HG03159 (cell line): ENCODE measurements around the gene CACNG4.

Source experiments
- ATAC-seq: cut with Tn5 transposase; IDR thresholded peaks from one replicate; pipeline ENCODE4 v1.9.1; 2021; ENCODE audit warnings: mild to moderate bottlenecking, moderate library complexity; ENCODE audit not compliant: unreplicated experiment

The CACNG4 gene

DNA sequence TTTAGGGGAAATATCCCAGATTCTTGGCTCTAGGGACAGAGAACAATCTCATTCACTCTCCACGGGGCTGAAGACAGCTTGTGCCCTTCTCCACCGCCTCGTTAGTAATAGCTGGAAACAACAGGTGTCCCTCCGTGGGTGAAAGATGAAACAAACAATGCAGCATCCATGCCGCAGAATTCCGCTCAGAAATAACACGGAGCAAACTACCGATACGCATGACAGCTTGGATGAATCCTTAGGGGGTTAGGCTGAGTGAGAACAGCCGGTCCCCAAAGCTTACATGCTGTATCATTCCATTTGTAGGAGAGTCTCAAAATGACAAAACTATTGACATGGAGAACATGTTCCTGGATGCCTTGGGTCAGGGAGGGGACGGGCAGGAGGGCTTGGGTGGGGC is 50.5 kb downstream of the CACNG4 start:
- ATAC-seq: no peak

DNA sequence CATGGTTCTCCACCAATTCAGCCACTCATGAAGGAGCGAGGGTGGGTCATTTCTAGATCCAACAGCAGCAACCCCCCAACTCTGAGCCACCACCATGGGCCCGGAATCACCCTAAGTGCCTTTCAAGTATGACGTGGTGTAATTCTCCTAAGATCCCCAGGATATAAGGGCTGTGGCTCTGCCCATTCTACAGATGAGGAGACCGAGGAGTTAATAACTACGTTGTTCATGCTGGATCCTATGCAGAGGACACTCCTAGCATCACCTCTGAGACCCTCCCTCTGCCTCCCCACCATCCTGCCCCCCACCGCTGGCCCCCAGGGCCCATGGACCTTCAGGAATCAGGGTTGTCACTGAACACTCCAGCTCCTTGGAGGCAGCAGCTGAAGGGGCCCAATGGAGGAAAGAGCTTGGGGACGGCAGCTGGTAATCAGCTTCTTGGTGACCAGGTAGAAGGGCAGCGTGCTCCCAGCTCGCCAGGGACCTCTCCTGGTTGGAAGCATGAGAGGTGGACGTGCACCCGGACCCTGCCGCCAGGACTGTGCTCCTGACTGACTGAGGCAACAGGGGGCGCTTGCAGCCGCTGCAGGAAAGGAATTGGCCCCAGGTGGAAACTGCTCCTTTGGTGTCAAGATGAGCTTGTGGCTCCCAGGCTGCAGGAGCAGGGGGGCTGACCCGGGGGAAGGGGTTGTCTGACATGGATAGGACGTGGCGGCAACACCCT is 51.7 kb downstream of the CACNG4 start:
- no peak for ATAC-seq

DNA sequence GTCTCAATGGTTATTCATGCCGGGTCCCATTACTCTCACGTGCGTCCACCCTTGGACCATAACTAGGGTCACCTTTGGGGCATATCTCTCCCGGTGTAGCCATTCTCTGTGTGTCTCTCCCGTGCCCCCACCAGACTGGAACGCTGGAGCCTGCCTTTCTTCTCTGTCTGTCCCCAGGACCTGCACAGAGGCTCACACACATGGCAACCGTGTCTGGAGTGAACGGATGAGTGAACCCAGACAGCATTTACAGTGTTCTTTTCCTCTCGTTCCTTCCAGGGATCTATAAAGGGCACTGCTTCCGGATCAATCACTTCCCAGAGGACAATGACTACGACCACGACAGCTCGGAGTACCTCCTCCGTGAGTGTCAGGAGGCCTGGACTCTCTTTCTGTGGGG is 53.4 kb downstream of the CACNG4 start:
- no peak for ATAC-seq

DNA sequence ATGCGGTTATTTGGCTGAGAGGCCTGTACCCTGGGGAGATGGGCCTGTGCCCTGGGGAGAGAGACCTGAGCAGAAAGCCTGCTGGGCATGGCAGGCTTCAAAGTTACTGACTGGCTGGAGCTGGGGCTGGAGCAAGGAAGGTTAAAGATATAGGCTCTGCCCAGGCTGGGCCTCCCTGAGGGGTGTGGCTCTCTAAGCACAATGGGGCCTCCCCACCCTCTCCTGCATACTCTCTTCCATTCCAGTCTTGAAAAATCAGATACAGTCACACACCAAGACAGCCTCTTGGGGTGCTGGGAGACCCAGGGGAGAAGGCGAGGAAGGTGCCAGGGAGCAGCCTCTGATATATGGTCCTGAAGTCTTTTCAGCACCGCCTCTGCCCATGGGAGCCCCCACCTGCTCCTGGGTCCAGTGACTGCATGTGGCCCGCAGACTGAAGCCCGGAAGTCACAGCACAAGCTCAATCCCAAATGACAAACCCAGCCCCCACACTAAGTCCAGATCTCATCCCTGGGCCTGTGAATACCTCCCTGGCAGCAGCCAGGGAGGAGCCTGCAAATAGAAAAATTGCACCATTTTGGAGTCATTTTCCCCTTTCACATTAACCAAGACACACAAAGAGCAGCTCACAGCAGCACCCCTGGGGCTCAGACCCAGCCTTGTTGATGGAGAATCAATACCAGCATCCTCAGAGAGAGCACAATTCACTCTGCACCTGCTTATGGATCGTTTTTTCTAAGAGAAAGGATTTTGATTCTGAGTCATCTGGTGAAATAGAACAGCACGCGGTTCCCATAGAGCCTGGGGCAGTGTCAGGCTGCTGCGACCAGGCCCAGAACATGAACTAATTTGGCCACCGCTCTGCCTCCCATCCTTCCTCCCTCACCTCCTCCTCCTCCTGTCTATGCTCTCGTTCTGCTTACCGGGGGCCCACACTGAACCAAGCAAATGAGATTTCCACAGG is 54.2 kb downstream of the CACNG4 start:
- no peak for ATAC-seq

DNA sequence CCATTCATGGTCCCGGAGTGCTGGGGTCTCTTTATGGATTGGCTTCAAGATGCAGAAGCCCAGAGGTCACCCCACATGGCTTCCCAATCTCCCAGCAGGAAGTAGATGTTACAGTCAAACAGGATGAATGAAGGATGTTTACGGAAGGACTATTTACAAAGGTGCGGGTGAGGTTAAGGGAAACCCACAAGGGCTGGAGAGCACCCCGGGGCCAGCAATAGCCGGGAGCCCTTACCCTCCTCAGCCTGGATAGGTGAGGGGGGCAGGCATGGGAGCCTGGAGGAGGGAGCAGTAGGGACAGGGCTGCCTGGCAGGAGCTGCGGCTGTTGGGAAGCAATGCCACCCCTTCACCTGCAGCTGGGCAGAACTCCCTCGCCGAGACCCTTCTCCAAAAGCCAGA is 55.3 kb downstream of the CACNG4 start:
- no peak for ATAC-seq

DNA sequence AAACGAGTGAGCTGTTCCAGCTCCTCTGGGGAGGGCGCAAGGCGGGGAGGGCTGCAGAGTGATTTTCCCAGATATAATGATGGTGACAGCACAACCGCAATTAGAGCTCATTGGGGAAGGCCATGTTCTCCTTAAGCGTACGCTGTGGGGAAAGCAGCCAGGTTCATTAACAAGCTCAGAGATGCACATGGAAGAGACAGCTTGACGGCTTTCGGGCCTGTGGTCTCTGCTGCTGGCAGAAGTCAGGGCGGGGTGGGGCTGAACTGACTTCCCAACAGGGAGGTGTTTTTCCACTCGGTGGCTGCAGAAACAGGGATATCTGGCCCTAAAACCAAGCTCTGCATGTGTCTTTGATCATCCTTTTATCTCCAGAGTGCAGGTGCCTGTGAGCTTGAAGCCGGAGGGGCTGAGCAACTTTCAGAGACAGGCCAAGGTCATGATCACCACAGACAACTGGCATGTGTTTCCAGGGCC is 55.8 kb downstream of the CACNG4 start:
- ATAC-seq: no peak

DNA sequence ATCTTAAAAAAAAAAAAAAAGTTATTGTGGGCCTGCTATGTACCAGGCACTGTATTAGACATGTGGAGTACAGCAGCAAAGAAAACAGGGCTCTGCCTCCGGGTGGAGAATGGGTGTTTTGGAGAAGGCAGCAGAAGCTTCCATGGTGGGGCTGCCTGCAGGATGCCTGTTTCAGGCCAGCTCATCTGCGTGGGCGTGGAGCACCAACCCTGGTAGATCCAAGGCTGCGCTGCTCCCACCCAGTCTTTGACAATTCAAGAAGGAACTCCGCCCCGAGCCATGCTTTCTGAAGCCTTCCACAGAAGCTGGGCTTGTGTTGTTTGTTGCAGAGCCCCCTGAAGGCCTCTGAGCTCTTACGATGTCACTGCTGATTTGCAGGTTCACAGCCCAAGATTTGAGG is 56.7 kb downstream of the CACNG4 start:
- no peak for ATAC-seq

DNA sequence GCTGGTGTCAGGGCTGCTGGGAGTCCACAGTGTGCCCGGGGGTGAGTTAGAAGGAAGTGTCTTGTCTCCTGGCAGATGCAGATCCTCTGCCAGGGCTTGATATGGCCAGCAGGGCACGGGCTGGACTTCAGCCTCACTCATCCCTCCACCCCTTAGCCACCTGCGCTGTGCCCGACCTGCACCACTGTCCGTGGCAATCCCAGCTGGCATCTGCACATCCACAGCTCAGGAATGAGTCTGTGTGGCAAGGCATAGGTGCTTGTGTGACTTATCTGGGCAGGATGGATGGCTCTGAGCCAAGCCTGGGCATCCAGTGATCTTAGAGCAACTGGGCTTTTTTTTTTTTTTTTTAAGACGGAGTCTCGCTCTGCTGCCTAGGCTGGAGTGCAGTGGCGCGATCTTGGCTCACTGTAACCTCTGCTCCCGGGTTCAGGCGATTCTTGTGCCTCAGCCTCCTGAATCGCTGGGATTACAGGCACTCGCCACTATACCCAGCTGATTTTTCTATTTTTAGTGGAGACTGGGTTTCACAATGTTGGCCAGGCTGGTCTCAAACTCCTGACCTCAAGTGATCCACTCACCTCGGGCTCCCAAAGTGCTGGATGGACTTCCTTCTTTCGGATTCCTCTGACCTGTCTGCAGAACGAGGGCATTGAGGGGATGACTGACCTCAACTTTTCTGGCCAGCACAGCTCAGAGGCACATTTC is 57.4 kb downstream of the CACNG4 start:
- ATAC-seq: no peak

DNA sequence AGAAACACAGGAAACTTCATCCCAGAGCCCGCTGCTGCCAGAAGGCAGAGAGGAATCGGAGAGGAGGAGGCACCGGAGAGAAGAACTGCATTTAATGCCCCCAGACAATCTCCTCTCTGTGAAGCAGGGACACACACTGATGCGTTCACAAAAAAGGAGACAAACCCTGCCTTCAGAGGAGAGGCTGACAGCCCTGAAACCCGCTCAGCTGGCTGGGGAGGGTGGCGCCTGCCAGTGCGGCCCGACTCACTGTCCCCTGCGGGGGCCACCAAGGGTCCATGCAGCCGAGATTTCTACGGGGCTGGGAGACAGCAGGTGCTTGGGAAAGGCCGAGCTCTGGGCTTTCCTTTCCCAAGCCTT is 57.9 kb downstream of the CACNG4 start:
- no peak for ATAC-seq

DNA sequence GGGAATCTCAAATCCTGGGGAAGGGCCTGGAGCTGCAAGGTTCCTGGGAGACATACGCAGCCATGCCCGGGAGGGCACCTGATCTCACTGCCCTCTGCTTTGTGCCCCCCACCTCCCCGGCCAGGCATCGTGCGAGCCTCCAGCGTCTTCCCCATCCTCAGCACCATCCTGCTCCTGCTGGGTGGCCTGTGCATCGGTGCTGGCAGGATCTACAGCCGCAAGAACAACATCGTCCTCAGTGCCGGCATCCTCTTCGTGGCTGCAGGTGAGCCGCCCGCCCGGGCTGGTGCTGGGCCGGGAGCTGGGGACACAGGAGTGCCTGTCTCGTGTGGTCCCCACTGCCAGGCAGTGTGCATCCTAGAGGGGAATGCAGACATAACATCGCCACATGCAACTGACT is 60.2 kb downstream of the CACNG4 start:
- ATAC-seq: no peak

DNA sequence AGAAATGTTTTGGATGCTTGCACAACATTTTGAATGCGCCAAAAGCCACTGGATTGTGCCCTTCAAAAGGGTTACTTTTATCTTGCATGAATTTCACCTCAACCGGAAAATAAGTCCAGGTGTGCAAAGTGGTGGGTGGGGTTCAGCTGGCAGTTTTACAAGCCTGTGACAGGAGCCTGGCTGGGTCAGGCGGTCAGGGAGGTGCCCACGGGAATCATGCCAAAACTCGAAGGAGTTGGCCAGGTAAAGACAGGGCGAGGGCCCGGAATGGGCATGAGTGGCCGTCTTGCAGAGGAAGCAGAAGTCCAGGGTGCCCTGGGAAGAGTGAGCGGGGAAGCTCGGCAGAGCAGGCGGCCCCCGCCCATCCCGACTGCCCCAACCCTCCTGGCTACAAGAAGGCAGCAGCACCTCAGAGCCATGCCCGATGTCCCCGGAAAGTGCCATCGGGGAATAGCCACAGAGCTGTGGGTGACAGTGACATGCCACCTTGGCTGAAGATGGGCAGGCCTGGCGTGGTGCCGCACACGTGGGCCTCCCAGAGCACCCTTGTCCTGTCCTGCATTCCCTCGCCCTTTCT is 60.8 kb downstream of the CACNG4 start:
- ATAC-seq: no peak

DNA sequence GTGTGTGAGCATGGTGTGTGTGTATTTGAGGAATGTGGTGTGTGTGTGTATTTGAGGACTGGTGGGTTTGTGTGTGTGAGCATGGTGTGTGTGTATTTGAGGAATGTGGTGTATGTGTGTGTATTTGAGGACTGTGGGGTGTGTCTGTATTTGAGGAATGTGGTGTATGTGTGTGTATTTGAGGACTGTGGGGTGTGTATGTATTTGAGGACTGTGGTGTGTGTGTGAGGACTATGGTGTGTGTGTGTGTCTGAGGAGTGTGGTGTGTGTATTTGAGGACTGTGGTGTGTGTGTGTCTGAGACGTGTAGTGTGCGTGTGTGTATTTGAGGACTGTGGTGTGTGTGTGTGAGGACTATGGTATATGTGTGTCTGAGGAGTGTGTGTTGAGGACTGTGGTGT is 61.8 kb downstream of the CACNG4 start:
- ATAC-seq: no peak

DNA sequence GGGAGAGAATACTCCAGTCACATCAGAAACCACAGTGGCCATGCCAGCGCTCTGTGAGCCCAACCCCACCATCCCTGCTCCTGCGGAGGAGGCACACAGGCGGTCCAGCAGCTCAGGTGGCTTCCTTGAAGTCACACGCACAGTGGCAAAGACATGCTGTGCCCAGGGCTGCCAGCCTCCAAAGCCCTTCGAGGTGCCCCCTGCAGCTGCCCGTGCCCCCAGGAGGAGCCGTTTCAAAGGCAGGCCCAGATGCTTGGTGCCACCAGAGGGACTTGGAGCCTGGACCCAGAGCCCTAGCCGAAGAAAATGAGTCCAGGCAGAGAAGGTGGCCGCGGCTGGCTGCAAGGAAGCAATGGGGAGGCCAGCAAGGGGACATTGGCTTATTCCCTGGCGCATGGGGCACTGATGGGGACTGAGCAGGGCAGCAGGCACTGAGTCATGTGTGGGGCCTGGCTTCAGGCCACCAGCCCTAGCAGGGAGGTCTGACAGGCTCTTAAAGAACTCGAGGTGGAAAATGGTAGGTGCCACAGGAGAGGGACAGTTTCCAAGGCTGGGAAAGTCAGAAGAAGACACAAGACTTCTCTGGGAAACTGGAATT is 62.6 kb downstream of the CACNG4 start:
- ATAC-seq: no peak

DNA sequence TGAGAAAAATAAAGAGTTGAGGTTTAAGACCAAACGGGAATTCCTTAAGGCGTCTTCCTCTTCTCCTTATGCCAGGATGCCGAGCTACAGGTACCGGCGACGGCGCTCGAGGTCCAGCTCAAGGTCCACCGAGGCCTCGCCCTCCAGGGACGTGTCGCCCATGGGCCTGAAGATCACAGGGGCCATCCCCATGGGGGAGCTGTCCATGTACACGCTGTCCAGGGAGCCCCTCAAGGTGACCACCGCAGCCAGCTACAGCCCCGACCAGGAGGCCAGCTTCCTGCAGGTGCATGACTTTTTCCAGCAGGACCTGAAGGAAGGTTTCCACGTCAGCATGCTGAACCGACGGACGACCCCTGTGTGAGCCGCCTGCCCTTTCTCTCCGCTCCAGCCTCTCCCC is 66.1 kb downstream of the CACNG4 start:
- ATAC-seq: no peak

DNA sequence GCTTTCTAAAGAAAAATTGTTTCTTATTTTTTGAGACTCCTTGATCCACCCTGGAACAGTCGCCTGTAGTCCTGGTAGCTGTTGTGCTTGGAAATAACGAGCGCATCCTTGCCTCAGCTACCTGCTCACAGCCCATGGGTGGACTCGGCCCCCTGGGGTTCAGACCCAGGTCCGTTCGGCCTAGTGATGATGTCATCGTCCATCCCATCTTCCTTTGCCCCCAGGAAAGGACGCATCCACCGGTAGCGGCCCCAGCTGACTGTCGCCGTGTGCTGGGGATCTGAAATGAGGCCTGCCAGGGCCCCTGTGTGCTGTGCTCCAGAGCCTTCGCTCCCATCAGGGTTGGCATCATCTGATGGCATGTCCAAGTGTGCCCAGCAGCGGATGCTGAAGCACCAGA is 67.9 kb downstream of the CACNG4 start:
- ATAC-seq: no peak

DNA sequence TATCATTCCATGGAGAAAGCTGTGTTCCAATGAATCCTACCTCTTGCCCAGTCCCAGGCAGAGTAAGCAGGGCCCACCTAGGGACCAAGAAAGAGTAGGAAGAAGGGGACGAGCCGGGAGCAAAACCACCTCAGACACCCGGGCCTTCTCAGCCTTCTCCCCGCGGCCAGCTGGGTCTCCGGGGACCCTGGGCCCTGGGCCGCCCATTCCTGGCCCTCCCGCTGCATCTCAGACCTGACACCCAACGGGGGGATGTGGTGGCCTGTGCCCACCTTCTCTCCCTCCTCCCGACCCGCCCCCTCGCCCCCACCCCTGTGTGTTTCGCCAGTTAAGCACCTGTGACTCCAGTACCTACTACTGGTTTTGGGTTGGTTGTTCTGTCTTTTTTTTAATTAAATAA is 68.5 kb downstream of the CACNG4 start:
- ATAC-seq: no peak

DNA sequence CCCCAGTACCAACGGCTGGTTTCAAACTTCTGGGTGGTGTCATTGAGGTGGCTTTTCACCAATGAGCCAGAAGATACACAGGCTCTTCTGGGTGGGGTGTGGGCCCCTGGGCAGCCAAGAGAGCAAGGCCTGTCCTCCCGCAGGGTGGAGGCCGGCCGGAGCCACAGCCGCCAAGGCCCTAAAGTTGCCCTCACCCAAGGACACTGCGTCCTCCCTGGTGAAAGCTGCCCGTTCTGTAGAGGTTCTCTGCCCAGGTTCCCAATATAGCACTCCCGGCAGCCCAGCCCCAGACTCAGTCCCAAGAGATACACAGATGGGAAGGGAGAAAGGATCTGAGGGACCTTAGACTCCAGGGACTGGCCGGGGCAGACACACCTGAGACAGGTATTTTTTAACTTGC is 69.1 kb downstream of the CACNG4 start:
- no peak for ATAC-seq

DNA sequence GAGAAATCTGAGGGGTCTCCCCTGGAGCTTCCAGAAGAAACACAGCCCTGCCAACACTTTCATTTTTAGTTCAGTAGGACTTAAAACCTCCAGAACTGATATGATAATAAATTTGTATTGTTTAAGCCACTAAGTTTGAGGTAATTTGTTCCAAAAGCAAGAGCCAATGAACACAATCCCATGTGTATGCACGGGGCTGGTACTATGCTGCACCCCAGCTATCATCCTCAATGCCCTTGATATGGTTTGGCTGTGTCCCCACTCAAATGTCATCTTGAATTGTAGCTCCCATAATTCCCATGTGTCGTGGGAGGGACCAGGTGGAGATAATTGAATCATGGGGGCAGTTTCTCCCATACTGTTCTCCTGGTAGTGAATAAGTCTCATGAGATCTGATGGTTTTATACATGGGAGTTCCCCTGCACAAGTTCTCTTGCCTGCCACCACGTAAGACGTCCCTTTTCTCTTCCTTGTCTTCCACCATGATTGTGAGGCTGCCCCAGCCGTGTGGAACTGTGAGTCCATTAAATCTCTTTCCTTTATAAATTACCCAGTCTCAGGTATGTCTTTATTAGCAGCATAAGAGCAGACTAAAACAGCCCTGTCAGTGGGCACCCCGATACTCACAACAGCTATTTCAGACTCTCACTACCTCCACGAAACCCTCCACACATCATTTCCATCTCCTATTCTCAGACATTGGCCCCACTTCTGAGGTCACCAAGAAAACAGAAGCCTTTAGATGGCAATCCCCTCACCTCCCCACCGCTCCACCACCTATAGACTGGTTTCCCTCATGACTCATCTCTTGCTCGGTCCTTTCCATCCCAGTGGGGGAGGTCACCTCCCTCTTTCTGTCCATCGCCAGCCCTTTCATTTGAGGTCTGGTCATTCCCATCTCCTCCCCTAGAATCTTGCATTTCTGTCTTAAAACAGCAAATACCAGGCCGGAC is 70.9 kb downstream of the CACNG4 start:
- no peak for ATAC-seq

DNA sequence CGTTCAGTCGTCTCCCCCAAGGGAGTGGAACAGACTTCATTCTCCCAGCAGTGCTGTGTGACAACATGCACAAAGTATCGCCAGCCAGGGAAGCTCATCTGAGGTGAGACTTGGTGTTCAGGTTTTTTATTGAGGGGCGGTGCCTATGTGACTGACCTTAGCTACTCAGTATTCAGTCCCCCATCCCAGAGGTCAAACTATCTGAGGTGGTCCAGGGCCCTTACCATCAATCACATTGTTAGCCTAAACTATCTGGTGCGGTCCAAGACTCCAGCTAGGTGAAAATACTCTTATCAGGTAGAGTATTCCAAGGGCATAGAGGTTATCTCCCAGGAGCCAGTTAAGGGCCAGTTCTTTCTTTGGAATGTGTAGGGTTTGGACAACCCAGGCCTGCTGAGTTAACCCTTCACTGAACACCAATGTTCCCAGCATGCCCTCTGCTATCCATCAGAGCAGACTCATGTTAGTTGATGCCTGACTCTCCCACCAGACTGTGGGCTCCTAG is 74.4 kb downstream of the CACNG4 start:
- no peak for ATAC-seq
